Body of pancreas (tissue), 4 donors: Measurements from ENCODE around the gene NELL2.
"Not testable (repeated sequence)": the region's sequence is repeated elsewhere in the genome, so short reads cannot be mapped to it uniquely, and the experiment has no call there.

Experiments
- CTCF ChIP-seq, 7 experiments: fragments of 450-650 bp in 4 of 7; fragments of 200-600 bp in 3 of 7; sonication (generic) in 3 of 7; IDR thresholded peaks; one replicate each; pipeline ENCODE4 v1.5.1; 2016 to 2019; ENCODE audit warnings: antibody characterized with exemption in 7 of 7
- POLR2A ChIP-seq, 3 donors: fragments of 450-650 bp; IDR thresholded peaks; one replicate each; pipeline ENCODE4 v1.6.1; 2016; ENCODE audit warnings: antibody characterized with exemption in 3 of 3, mild to moderate bottlenecking in 2 of 3

- not testable (repeated sequence) for TF ChIP-seq CTCF, POLR2A (IDR thresholded peaks at IDR 0.05)
Measured at GRCh38 chr12:44834996-44835395, 41.1 kb downstream of the NELL2 start.
